ENCODE measurements around the gene POU1F1. TPM values are rescaled to one million over a fixed set of nuclear protein-coding genes. Genes with fewer than 3 reads are reported as not detected.

Gene POU1F1
- total RNA-seq = not detected in 2 replicates

GRCh38 chr3:87276484-87276883, at the start of gene POU1F1:
POU1F1 (minus strand) TSS chr3:87276584; CDS start chr3:87276462, 122 bp downstream.
- H3K4me3 ChIP-seq (ENCODE audit: low read depth, low read length) = no peak within 1 kb of the TSS
- FAIRE-seq (no peak), DNase-seq (ENCODE audit: low read depth) (no peak)
- no peak for TF ChIP-seq CTCF (IDR thresholded peaks at IDR 0.05; ENCODE audit: insufficient read depth, low read length, severe bottlenecking)
- H3K36me3 ChIP-seq (ENCODE audit: control insufficient read depth, insufficient read depth, low read length) = no peaks in the 10 kb centered on the region
- no peaks in the 10 kb centered on the region for H3K27me3 ChIP-seq (ENCODE audit: control insufficient read depth, insufficient read depth, low read length)

GRCh38 chr3:87324609-87325008, 48.2 kb upstream of the POU1F1 start:
- no peaks in the 10 kb centered on the region for H3K27me3 ChIP-seq (ENCODE audit: control insufficient read depth, insufficient read depth, low read length)
- TF ChIP-seq CTCF (IDR thresholded peaks at IDR 0.05; ENCODE audit: insufficient read depth, low read length, severe bottlenecking) = no peak
- no peak overlapping the region for H3K4me3 ChIP-seq (ENCODE audit: low read depth, low read length)
- FAIRE-seq = no peak
- no peak for DNase-seq (ENCODE audit: low read depth)
- H3K36me3 ChIP-seq (ENCODE audit: control insufficient read depth, insufficient read depth, low read length) = no peaks in the 10 kb centered on the region

GRCh38 chr3:87320756-87321626, 44.6 kb upstream of the POU1F1 start:
- DNase-seq (ENCODE audit: low read depth) = no peak
- no peaks in the 10 kb centered on the region for H3K27me3 ChIP-seq (ENCODE audit: control insufficient read depth, insufficient read depth, low read length)
- no peak for TF ChIP-seq CTCF (IDR thresholded peaks at IDR 0.05; ENCODE audit: insufficient read depth, low read length, severe bottlenecking)
- FAIRE-seq = no peak
- H3K4me3 ChIP-seq (ENCODE audit: low read depth, low read length) = no peak overlapping the region
- H3K36me3 ChIP-seq (ENCODE audit: control insufficient read depth, insufficient read depth, low read length) = no peaks in the 10 kb centered on the region

- FAIRE-seq = no peak
- no peaks in the 10 kb centered on the region for H3K36me3 ChIP-seq (ENCODE audit: control insufficient read depth, insufficient read depth, low read length)
- no peaks in the 10 kb centered on the region for H3K27me3 ChIP-seq (ENCODE audit: control insufficient read depth, insufficient read depth, low read length)
- no peak overlapping the region for H3K4me3 ChIP-seq (ENCODE audit: low read depth, low read length)
- DNase-seq (ENCODE audit: low read depth) = peak; percentile 15
- TF ChIP-seq CTCF (IDR thresholded peaks at IDR 0.05; ENCODE audit: insufficient read depth, low read length, severe bottlenecking) = no peak
Observed at GRCh38 chr3:87318617-87319021, 42.2 kb upstream of the POU1F1 start.

- Histone ChIP-seq H3K27me3 (ENCODE audit: control insufficient read depth, insufficient read depth, low read length) (no peaks in the 10 kb centered on the region), H3K4me3 (ENCODE audit: low read depth, low read length) (no peak overlapping the region), H3K36me3 (ENCODE audit: control insufficient read depth, insufficient read depth, low read length) (no peaks in the 10 kb centered on the region)
- no peak for TF ChIP-seq CTCF (IDR thresholded peaks at IDR 0.05; ENCODE audit: insufficient read depth, low read length, severe bottlenecking)
- DNase-seq (ENCODE audit: low read depth) (no peak), FAIRE-seq (no peak)
Observed at GRCh38 chr3:87317779-87318178, 41.4 kb upstream of the POU1F1 start.

Data from bronchial epithelial cell (primary cell).